PC-3 (cell line): Measurements from ENCODE around the gene NPR3.

Source experiments
- CTCF ChIP-seq: fragments of 300-600 bp; sonication (generic); conservative IDR thresholded peaks from 2 replicates; pipeline ENCODE4 v1.5.1; 2017; ENCODE audit warnings: antibody characterized with exemption, low read depth, mild to moderate bottlenecking, low read length
- EZH2 ChIP-seq: fragments of 300-600 bp; sonication (generic); IDR thresholded peaks from one replicate; pipeline ENCODE4 v1.6.1; 2017; ENCODE audit warnings: antibody characterized with exemption, mild to moderate bottlenecking, low read length; ENCODE audit not compliant: unreplicated experiment

- TF ChIP-seq EZH2, result no peak
- TF ChIP-seq CTCF, result no peak
Observed at GRCh38 chr5:32790411-32790951, 79.4 kb downstream of the NPR3 start.
